ENCODE measurements around the gene ARHGEF3. TPM values are rescaled to one million over a fixed set of nuclear protein-coding genes. Genes with fewer than 3 reads are reported as not detected.

ARHGEF3 gene
- total RNA-seq, 1 experiment from 2014 or later = 1.3 TPM

DNA sequence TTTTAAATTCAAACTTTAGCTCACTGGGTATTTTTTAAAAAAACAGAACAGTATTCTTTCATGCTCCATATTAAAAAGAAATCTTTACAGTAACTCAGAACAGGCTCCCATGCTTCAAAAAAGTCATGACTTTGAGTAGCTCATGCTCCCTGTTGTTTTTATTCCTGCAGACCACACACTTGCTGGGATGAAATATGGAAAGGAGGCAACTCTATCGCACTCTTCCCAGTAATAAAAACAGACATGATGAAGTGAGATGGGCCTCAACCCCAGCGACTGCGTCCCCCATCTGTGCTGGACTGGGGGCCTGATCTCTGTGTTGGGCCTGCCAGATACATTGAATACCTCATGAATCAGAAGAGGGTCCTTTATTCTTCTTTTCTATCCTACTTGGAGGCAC lies 58.9 kb downstream of the ARHGEF3 start:
- ChIA-PET POLR2A (ENCODE audit: low non-redundant PET) (no interaction called here), CTCF (no interaction called here)
- Histone ChIP-seq H3K9me3 (ENCODE audit: low read depth, low read length, poor library complexity, severe bottlenecking) (no peaks in the 10 kb centered on the region), H3K4me1 (ENCODE audit: insufficient read depth, low read length, poor library complexity, severe bottlenecking) (no peaks in the 10 kb centered on the region), H3K36me3 (ENCODE audit: insufficient read depth, low read length, poor library complexity, severe bottlenecking) (no peaks in the 10 kb centered on the region), H3K27ac (ENCODE audit: low read depth, low read length, poor library complexity, severe bottlenecking) (no peak overlapping the region), H3K4me3 (ENCODE audit: low read depth, low read length, poor library complexity, severe bottlenecking) (no peak overlapping the region), H3K27me3 (replicated peaks; ENCODE audit: insufficient read depth, low read depth, low read length, poor library complexity) (no peaks in the 10 kb centered on the region)
- DNase-seq (ENCODE audit: low spot score) = no peak
- no peak for TF ChIP-seq EZH2 (IDR thresholded peaks at IDR 0.05; ENCODE audit: borderline replicate concordance, low read depth, low read length, poor library complexity, severe bottlenecking)
- no peak for TF ChIP-seq CTCF (conservative IDR thresholded peaks at IDR 0.05; ENCODE audit: low read depth, low read length)
- intact Hi-C loops (cut with micrococcal nuclease; ENCODE audit: unreplicated experiment) = no loop called here
- BruUV-seq (replicated peaks) = no TSS peak

- Histone ChIP-seq H3K4me3 (ENCODE audit: low read depth, low read length, poor library complexity, severe bottlenecking) (no peak overlapping the region), H3K27me3 (replicated peaks; ENCODE audit: insufficient read depth, low read depth, low read length, poor library complexity) (no peaks in the 10 kb centered on the region), H3K36me3 (ENCODE audit: insufficient read depth, low read length, poor library complexity, severe bottlenecking) (no peaks in the 10 kb centered on the region), H3K27ac (ENCODE audit: low read depth, low read length, poor library complexity, severe bottlenecking) (no peak overlapping the region), H3K9me3 (ENCODE audit: low read depth, low read length, poor library complexity, severe bottlenecking) (no peaks in the 10 kb centered on the region), H3K4me1 (ENCODE audit: insufficient read depth, low read length, poor library complexity, severe bottlenecking) (no peaks in the 10 kb centered on the region)
- no peak for DNase-seq (ENCODE audit: low spot score)
- TF ChIP-seq EZH2 (IDR thresholded peaks at IDR 0.05; ENCODE audit: borderline replicate concordance, low read depth, low read length, poor library complexity, severe bottlenecking) (no peak), CTCF (conservative IDR thresholded peaks at IDR 0.05; ENCODE audit: low read depth, low read length) (no peak)
- no TSS peak for BruUV-seq (replicated peaks)
- CTCF ChIA-PET = no interaction called here
- POLR2A ChIA-PET (ENCODE audit: low non-redundant PET) = no interaction called here
- intact Hi-C loops (cut with micrococcal nuclease; ENCODE audit: unreplicated experiment) = no loop called here
Measured at GRCh38 chr3:56739036-56739435, 62.7 kb downstream of the ARHGEF3 start.

DNA sequence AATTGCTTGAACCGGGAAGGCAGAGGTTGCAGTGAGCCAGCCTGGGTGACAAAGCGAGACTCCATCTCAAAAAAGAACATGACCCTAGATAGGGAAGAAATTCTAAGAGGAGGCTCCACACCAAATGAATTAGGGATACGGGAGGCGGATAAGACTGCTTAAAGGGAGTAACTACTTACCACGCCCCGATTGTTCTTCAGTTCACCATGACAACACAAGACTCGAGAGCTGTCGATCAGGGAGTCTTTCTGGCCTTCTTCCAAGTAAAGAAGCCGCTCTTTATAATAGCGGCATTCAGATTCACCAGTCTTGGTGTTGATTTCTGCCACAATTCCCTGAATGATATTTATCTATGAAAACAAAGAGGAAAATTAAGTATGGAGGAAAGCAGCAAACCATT lies 64.7 kb downstream of the ARHGEF3 start:
- CTCF ChIA-PET = no interaction called here
- Histone ChIP-seq H3K27ac (ENCODE audit: low read depth, low read length, poor library complexity, severe bottlenecking) (no peak overlapping the region), H3K36me3 (ENCODE audit: insufficient read depth, low read length, poor library complexity, severe bottlenecking) (no peaks in the 10 kb centered on the region), H3K9me3 (ENCODE audit: low read depth, low read length, poor library complexity, severe bottlenecking) (no peaks in the 10 kb centered on the region), H3K4me1 (ENCODE audit: insufficient read depth, low read length, poor library complexity, severe bottlenecking) (no peaks in the 10 kb centered on the region), H3K4me3 (ENCODE audit: low read depth, low read length, poor library complexity, severe bottlenecking) (no peak overlapping the region), H3K27me3 (replicated peaks; ENCODE audit: insufficient read depth, low read depth, low read length, poor library complexity) (no peaks in the 10 kb centered on the region)
- no TSS peak for BruUV-seq (replicated peaks)
- no peak for TF ChIP-seq CTCF (conservative IDR thresholded peaks at IDR 0.05; ENCODE audit: low read depth, low read length)
- TF ChIP-seq EZH2 (IDR thresholded peaks at IDR 0.05; ENCODE audit: borderline replicate concordance, low read depth, low read length, poor library complexity, severe bottlenecking) = no peak
- DNase-seq (ENCODE audit: low spot score) = peak; percentile 6
- POLR2A ChIA-PET (ENCODE audit: low non-redundant PET) = no interaction called here
- intact Hi-C loops (cut with micrococcal nuclease; ENCODE audit: unreplicated experiment) = no loop called here

Data from A673 (cell line).